ENCODE data around the gene ENO2.

DNA sequence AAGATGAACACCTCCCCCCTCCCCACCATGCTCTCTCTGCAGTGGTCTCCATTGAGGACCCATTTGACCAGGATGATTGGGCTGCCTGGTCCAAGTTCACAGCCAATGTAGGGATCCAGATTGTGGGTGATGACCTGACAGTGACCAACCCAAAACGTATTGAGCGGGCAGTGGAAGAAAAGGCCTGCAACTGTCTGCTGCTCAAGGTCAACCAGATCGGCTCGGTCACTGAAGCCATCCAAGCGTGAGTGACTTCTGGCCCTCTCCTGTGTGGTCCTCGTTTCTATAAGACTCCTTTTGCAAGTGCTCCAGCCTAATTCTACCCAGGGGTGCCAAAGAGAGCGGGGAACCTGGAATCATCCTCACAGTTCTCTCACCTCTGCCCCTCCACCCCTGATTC lies 7.2 kb downstream of the ENO2 start:
- TF ChIP-seq, protein P1, sequence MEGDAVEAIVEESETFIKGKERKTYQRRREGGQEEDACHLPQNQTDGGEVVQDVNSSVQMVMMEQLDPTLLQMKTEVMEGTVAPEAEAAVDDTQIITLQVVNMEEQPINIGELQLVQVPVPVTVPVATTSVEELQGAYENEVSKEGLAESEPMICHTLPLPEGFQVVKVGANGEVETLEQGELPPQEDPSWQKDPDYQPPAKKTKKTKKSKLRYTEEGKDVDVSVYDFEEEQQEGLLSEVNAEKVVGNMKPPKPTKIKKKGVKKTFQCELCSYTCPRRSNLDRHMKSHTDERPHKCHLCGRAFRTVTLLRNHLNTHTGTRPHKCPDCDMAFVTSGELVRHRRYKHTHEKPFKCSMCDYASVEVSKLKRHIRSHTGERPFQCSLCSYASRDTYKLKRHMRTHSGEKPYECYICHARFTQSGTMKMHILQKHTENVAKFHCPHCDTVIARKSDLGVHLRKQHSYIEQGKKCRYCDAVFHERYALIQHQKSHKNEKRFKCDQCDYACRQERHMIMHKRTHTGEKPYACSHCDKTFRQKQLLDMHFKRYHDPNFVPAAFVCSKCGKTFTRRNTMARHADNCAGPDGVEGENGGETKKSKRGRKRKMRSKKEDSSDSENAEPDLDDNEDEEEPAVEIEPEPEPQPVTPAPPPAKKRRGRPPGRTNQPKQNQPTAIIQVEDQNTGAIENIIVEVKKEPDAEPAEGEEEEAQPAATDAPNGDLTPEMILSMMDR (IDR thresholded peaks at IDR 0.05; ENCODE audit: low read length): no peak
- no peak for TF ChIP-seq EZH2 (IDR thresholded peaks at IDR 0.05; ENCODE audit: borderline replicate concordance, low read length)
